ENCODE data around the gene USH1C.

The USH1C gene

DNA sequence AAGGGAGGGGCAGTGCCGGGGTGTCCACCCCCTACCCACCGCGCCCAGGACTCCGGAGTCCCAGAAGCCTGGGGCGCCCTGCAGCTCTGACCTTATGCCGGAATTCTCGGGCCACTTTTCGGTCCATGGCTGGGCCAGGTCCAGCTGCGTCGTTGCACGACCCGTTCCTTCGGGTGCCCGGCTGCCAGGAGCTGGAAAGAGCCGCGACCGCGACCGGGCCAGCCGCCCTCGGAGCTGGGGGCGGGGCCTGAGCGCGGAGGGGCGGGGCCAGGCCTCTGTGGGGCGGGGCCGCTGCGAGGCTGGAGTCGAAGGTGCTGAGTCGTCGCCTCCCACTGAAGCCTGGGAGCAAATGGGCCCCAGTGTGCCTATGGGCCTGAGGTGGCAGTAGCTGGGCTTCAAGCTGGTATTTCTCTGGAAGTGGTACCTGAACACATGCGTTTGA is at the start of gene USH1C:
TSS of gene USH1C (minus strand) at position 236 of the 442 bp plus-strand sequence. CDS start at position 127, 109 bp downstream.
- no peak for DNase-seq

DNA sequence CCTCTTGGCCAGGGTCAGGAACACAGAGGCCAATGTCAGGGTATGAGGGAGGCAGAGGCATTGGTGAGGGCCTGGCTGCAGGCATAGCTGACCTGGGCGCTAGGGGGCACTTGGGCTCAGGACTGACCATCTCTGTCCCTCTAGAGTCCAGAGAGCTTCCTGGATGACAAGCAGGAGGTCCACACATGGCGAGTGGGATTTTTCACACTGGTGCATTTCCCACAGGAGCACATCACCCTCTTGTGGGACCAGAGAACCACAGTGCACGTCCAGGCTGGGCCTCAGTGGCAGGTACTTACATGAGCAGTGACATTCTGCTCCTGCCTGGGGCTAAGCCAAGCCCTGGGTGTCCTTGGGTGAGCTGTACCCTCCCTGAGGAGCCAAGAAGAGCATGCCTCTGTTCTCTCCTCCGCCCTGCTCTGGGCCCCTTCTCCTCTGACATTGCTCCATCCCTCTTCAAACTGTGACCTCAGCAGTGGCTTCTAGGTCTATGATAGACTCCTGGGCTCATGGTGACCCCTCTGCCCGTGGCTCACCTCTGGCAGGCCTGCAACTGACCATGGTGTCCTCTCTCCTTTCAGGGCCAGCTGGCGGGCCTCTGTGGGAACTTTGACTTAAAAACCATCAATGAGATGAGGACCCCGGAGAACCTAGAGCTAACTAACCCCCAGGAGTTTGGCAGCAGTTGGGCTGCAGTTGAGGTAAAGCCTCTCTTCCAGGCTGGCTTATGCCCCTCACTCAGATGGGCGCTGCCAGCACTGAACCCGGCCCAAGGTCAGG is 49.4 kb upstream of the USH1C start:
- no peak for DNase-seq

DNA sequence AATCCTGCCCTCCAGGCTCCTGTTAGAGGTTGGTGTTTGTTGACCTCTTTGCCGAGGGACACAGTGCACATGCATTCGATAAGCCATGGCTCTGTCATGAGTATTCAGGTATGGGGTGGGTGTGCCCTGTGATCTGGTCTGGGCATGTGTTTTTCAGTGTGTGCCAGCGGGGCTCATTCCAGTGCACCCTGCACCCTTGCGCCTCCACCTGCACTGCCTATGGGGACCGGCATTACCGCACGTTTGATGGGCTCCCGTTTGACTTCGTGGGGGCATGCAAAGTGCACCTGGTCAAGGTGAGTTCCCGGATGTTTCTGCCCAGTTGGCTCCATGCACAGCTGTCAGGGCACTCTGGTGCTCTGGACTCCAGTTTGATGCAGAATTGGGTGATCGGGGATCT is 47.1 kb upstream of the USH1C start:
- DNase-seq, result no peak

DNA sequence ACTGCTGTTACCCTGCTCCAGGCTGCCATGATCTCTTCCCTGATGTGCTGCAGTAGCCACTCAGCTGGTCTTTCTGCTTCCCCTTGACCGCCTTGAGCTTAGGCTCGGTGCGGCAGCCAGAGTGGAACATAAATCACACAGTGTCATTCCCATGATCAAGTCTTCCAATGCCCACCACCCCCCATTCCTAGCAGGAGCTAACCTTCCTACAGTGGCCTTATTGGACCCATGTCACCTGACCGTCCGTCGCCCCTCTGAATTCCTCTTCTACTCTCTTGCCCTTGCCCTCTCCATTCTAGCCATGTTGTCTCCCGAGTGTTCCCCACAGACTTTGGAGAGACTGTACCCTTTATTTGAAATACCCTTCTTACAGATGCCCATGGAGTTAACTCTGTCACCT is 46.2 kb upstream of the USH1C start:
- no peak for DNase-seq

DNA sequence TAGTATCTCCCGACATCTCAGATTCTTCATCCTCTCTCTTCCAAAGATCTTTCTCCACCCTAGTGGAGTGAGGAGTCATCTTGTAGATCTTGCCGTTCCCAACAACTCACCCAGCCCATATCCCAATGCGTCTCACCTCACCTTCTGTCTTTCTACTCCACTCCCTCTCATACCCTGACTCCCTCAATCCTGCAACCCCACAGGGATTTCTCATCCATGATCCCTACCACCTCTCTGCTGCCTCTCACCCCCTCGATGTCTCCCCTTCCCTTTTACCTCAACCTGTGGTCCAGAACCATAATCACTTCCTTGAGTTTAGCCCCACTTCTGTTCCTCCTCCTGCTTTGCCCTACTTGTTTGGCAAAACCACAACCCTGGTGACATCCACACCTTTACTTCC is 44.5 kb upstream of the USH1C start:
- no peak for DNase-seq

DNA sequence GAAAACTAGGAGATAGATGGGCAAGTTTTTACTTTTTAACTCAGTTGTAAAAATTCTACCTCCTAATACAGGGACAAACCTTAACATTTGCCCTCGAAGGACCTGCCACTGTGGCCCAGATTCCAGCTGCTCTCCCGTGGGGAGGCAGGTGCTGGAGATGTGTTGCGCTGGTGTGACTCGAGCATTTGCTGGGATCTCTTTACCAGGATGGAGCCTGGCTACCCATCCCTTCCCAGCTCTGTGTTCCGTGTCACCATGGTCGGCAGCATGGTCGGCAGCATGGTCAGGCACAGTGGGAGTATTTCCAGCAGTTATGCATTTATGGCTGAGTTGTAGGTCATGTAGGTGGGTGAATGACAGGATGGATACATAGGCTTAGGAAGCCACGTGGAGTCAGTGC is 44.0 kb upstream of the USH1C start:
- no peak for DNase-seq

DNA sequence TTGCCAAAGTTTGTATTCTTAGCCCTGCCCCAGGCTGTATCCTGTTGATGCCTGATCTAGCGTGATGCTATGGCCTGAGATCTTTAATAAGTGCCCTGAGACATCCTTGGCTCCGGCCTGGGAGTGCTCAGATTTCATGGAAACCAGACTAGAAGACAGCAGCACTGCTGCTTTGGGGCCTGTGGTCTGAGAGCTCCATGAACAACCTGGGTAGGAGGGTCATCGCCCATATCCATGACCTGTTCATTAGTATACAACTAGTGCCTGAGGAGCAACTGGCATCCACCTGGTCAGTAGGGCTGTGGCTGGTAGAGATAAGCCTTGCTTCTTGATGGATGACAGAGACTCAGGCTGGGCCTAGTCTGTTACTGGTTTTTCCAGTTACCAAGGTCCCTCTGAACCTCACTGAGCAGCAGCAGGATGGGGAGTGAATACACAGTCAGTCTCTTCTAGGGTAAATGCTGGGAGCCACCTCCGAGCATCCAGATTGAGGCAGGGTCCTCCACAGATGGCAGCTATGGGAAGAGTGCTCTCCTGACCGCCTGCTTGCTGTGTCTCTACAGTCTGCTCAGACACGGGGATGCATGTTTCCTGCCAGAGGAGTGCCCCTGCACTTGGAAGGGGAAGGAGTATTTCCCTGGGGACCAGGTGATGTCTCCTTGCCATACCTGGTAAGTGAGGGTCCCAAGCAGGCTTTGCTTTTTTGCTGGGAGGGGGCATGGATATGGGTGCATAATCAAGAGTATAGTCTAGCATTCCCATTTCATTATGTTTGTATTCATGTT is 41.9 kb upstream of the USH1C start:
- no peak for DNase-seq

DNA sequence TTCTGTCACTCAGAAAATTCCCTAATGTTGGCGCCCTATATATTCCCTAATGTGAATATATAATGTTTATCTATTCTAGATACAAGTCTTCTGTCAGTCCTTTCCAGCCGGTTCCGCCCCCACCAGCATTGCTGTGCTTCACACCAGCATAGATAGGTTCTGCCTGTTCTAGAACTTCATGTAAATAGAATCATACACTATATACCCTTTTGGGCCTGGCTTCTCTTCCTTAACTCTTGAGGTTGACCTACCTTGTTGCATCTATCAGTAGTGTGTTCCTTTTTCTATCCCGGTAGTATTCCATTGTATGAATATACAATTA is 37.5 kb upstream of the USH1C start:
- no peak for DNase-seq

DNA sequence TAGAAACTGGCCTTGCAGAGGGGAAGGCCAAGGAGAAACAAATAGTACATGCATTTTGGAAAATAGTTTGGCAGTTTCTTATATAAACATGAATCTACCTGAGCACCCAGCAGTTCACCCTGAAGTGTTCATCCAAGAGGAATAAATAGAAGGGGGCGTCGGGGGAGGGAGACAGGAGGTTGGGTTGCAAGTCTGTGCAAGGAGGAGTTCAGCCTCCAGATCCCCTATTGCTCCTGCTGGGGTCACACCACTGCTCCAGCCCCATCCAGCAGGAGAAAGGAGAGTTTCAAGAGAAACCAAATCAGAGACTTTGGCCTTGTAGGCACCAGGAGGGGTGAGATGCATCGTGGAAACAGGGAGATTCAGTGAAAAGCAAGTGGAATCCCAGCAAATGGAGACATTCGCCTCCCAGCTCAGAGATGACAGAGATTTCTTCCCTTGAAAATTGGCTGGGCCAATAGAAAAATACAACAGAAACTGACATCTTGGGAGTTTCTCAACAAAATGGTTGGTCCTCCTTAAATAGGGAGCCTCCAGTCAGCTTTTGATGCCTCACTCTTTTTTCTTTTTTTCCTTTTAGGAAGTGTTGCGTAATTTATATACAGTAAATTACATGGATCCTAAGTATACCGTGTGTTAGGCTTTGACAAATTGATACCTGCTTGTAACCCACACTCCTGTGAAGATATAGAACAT is 37.0 kb upstream of the USH1C start:
- peak; percentile 4 for DNase-seq

DNA sequence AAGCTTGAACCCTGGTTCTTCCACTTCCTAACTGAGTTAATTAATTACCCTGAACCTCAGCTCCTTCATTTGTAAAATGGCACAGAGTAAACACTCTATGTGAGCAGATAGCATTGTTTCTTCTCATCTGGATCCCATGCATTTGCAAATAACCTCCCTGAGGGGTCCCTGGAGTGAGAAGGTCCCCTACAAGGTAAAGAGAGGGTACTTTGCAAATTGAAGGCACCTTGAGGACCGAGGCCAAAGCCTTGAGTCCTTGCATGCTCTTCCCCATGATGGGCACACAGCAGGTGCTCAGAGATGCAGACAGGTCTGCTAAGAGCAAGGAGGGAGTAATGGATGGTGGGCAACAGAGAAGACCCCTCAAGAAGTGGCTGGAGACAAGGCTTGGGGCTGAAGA is 36.1 kb upstream of the USH1C start:
- no peak for DNase-seq

DNA sequence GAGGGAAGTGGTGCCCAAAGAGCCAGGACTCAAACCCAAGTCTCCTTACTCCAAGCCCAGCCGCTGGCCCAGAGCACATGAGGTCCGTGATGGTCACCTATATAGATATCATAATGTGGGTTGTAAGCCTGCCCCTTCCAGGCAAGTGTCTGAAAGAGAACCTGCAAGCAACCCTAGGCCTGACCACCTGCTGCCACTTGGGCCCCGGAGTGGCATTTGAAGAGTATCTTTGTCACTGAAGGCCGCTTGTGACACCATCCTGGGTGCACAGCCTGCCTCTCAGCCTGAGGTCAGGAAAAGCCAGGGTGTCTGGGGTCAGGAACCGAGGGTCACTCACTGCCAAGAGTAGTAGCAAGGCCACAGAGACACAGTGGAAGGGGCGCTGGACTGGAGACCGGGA is 35.2 kb upstream of the USH1C start:
- peak; percentile 6 for DNase-seq

DNA sequence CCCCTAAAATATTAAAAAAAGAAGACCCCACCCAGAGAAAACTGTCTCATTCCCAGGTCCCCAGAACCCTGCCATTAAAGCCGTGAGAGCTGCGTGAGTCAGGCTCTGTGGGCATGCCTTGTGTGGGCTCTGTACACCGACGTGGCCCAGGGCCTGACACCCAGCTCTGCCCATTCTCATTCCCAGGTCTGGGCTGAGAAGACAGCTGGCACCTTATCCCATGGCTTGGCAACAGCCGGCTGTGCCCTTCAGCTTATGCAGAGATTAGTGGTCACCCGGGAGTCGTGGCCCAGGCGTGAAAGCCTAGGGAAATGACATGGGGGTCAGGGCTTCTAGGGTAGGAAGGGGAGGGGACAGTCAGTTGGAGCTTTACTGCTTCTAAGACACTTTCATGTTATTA is 34.7 kb upstream of the USH1C start:
- DNase-seq, result no peak

DNA sequence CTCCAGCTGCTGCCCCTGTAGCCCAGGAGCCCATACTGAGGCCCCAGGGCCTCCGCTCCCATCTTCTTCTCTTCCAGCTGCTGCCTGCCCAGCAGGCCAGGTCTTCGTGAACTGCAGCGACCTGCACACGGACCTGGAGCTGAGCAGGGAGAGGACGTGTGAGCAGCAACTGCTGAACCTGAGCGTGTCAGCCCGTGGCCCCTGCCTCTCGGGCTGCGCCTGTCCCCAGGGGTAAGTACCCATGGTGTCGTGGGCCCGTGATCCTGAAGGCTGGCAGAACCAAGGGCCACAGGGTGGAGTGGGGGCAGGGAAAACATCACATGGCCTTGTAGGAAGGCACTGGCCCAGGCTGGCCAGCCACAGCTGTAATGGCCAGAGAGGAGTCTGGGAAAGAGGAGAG is 34.1 kb upstream of the USH1C start:
- peak; percentile 5 for DNase-seq

DNA sequence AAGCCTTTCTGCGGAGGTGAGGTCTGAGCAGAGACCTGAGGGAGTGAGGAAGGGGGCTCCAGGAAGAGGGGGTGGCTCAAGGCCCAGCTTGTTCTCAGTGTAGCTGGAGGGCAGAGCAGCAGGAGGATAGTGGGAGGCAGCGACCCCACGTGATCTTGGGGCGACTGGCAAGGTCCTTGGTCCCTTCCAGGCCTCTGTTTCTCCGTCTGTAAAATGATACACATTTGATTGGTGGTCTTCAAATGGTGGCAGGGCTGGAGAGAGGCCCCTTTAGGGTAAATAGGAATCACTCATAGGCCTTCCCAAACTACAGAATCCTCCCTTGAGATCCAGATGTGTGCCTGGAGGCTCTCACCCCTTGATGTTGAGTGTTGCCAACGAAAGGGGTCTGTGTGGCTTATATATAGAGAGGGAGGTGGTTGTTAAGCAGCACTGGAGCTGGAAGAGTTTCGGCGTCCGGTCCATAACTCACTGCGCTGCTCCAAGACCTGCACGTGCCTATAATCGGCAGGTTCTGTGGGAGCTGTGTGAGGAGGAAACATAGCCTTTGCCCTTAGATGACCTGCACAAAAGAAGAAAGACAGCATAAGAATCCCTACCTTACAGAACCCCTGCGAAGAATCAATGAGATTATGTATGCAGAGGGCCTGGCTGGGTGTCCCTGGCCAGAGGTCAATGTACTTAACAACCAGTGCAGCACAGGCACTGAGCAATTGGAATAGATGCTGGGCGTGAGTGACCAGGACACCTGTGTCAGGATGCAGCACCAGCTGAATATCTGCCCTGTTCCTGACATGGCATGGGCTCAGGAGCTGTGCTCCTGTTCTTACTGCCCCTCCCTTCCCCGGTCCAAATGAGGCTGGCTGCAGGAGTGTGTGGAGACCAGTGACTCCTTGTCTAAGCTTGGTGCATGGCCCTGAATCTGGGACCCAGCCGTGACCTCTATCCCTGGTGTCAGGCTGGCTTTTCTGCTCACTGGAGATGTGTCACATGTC is 31.5 kb upstream of the USH1C start:
- DNase-seq, result peak; percentile 5

DNA sequence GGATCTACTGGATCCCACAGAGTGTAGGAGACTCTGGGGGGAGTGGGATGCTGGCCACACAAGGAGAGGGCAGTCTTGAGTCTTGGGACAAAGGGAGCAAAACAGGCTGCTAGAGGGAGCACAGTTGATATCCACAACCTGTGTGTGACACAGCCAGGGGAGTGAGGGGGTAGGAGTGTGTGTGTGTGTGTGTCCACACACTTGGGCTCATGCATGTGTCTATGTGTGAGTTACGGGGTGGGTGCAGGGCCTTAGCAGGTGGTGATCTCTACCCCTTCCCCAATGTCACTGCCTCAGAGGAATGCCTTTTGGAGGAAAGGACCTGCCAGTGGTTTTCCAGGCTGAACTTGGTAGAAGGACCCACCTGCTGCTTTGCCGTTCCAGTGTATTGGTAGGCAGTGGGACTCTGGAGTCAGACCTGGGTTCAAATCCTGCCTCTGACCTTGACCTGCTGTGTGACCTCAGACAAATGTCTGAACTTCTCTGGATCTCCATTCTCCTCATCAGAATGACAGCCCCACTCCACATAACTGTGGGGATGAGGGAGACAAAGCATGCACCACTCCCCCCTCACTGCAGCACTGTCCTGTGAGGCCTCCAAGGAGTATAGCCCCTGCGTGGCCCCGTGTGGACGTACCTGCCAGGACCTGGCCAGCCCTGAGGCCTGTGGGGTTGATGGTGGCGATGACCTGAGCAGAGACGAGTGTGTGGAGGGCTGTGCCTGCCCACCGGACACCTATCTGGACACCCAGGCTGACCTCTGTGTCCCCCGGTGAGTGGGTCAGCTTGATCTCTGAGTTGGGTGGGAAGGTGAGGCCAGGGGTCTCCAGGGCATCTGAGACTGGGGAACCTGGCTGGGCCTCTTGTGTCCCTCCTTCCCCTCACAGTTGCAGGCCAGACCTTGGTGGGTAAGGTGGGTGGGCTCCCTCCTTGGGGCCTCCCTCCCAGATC is 30.2 kb upstream of the USH1C start:
- DNase-seq, result no peak

DNA sequence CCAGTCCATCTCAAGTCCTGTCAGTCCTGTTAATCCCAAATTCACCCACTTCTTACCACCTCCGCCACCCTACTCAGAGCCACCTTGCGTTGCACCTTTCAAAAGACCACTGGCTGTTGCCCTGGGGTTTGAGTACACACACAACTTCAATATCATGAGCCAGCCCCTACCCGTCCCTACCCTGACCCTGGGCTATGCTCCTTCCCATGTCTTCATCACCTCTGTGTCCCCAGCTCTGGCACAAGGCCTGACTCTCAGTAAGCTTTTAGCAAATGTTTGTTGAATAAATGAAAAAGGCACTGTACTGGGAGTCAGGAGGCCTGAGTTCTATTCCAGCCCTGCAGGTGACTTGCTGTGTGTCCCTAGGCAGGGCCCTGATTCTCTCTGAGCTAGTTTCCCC is 29.3 kb upstream of the USH1C start:
- DNase-seq, result no peak

DNA sequence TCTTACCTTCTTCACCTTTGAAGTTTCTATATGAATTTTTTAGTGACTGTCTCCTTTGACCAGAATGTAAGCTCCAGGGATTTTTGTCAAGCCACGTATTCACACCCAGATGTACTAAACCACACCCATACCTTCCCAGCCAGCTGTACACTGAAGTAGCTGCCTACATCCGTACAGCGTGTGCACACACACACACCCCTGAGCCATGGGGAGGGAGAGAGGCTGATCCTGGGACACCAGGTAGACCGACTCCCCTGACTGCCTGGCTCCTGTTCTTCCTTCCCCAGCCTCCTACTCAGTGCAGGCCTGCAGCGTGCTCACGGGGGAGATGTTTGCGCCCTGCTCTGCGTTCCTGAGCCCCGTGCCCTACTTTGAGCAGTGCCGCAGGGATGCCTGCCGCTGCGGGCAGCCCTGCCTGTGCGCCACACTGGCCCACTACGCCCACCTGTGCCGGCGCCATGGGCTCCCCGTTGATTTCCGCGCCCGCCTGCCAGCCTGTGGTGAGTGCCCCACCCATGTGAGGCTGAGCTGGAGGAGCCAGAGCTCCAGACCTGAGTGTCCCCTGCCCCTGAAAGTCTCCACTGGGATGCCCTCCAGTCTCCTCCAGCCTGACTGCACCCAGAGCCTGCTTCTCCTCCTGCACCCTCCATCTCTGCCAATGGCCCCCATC is 28.7 kb upstream of the USH1C start:
- DNase-seq, result no peak

DNA sequence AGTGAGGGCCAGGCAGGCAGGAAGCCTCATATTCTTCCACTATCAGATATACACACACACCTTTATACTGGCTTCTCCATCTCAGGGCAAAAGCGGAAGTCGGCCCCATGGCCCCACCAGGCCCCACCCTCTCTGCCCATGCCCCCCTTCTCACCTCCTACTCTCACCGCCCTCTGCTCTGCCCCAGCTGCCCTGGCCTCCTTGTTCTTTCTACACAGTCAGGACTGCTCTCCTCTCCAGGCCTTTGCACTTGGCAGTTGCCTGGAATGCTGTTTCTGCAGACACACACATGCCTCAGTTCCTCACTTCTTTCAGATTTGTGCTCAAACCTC is 28.1 kb upstream of the USH1C start:
- DNase-seq, result no peak

DNA sequence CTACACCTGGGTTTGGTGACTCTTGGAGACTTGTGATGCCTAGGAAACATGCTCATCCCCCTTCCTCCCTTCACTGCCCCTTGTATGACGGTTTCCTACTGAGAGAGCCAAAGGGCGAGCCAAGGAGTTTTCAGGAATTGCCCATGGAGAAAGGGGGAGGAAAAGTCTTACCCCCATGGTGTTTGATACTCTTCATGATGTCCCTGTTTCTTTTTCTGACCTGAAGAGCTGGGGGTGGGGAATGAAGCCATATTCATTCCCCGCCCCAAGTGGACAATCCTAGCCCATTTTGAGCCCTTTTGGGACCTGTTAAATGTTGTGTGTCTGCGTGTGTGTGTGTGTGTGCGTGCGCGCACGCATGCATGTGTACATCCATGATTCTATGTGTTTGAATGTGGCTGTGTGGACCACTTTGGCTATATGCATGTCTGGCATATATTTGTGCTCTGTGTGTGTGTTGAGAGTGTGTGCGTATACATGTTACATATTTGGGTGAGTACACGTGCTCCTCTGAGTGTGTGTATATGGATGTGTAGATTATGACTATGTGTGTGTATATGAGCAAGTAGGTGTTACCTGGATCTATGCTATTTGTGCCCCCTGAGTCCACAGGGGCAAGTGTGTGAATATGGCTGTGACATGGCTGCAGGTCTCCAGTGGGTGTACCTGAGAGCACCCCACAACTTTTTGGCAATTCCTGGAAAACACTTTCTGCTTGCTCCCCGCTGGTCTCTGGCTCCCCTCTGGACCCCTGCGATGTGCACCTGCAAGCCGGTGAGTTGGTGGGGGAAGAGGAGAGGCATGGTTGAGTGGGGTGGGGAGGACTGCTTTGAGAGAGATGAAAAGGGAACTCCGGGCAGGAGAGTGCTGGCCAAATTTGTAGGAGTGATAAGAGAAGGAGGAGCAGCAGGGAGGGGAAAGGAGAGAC is 27.5 kb upstream of the USH1C start:
- no peak for DNase-seq

DNA sequence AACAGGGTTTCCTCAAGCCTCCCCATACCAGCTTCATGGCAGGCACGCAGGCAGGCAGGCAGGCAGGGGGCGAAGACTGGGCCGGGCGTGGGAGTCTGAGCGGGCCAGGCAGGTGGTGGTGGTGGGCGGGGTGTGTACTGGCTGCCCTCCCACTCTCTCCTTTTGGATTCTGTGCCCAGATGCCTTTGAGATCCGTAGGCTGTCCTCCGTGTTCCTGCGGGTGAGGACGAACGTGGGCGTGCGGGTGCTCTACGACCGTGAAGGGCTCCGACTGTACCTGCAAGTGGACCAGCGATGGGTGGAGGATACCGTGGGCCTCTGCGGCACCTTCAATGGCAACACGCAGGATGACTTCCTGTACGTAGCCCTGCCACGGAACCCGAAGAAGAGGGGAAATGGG is 25.8 kb upstream of the USH1C start:
- no peak for DNase-seq
